Measurements from ENCODE around the gene TACC3.

Gene TACC3

DNA sequence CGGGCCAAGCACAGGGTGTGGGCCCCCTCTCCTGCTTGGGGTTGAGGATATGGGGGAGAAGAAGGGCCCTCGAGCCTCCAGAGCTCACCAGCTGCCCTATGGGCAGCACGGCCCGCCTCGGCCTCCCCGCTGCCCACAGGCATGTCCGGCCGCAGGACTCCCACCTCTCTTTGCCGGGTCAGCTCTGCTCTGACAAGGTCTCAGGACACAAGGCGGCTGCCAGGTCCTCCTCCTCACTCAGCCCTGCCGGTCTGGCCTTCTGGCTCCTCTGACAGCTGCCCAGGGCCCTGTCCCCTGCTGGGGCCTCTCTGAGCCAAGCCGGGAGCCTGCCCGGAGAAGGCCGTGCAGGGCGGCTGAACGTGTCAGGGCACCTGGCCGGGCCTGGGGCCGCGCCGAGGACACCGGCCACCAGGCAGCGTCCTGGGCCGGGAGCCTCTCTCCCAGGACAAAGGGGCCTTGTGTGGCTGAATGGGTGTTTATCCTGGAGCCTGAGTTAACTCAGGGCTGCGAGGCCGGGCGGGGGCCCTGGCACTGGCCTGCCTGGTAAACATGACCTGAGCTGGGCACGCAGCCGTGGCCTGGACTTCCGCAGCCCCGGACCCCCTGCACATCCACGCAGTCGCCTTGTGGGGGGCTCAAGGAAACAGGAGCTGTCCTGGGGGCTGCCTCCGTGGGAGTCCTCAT lies 25.7 kb downstream of the TACC3 start:
- no peak for DNase-seq (ENCODE audit: low read depth)

DNA sequence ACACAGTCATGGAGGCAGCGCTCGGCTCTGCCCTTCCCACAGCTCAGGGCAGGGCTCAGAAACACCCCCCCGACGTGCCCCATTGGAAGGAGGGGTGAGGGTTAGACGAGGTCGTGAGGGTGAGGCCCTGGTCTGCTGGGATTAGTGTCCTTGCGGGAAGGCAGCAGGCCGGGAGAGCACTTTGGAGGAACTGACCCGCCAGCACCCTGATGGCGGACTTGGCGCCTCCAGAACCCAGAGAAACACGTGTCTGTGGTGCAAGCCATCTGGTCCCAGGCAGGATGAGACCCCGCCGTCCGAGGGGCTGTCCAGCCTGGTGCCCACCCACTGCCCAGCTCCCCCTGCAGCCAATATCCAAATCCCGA lies 26.3 kb downstream of the TACC3 start:
- DNase-seq (ENCODE audit: low read depth), result no peak

DNA sequence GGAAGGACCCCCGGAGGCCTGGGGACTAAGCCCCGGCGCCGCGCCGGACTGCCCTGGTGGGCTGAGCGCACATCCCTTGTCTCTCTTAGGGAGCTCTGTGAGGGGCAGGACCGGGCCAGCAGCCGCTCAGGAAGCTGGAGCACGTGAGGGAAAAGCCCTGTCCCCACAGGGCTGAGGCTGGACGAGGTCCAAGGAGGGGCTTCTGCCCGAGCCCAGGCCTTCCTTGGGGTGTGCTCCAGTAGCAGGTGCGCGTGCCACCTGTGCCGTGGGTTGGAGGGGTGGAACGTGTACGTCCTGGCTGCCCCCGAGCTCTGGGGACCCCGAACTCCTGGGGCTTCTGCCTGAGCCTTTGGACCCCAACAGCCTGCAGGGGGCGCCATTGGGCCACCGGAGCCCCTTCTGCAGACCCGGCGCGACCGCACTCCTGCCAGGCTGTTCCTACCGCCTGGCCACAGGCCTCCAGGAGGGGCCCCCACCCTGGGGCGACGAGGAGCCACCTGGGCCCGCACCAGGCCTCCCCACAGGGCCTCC lies 27.2 kb downstream of the TACC3 start:
- DNase-seq (ENCODE audit: low read depth), result peak; percentile 78

DNA sequence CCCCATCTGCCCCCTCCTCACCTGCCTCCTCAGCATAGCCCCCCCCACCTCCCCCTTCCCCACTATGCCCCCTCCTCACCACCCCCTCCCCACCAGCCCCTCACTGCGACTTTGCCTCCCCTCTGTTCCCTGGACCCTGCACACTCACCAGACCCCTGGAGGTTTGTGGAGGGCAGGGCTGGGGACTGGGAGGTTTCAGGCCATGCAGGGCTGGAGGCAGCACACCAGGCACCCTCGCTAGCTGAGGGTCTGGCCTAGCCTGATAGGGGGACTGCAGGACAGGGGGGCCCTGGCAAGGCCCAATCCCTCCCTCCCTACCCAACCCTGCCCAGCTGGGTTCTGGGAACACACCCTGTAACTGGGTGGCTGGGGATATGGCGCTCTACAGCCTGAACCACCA lies 28.0 kb downstream of the TACC3 start:
- DNase-seq (ENCODE audit: low read depth), result no peak

DNA sequence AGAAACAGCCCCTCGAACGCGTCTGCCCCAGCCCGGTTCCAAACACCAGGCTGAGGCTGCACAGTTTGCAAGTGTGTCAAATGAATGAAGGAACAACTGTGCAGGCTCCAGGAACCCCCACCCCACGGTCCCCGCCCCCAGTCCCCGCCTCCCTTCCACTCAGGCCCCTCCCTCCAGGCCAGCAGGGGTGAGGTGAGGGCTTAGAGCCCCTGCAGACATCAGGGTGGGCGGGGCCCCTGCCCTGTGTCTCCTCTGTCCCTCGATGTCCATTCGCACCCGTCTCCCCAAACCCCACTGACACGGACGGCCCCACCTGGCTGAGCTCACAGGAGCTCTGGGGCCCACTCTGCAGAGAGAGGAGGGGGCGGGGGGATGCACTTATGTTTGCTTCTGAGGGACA lies 28.5 kb downstream of the TACC3 start:
- DNase-seq (ENCODE audit: low read depth), result no peak

DNA sequence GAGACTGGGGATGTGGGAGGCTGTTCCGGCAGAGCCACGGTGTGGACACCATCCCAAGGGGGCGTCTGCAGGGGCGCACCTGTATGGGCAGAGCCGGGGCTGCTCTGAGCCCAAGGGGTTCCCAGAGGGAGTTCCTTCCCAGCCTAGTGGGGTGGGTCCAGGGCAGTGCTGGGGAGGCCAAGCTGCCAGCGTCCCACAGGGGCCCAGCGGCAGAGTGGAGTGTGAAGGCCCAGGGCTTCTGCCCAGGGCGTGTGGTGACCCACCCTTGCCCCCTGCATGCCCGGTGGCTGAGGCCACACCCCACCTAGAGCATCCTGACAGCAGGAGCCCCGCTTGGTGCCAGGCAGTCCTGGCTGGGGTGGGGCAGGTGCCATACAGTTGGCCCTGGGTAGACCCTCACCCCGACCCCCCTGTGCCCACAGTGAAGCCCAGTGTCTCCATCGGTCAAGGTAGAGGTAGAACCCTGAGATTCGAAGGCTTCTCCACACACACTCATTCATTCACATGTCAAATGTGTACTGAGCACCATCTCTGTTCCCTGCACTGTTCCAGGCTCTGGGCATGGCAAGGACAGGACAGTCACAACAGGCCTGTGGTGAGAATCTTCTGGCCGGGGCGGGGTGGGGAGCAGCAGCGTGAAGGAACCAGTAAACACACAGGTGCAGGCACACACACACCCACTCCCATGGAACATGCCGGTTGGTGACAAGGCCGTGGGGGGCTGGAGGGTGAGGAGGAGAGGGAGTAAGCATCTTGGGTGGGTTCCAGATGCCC lies 29.2 kb downstream of the TACC3 start:
- no peak for DNase-seq (ENCODE audit: low read depth)

DNA sequence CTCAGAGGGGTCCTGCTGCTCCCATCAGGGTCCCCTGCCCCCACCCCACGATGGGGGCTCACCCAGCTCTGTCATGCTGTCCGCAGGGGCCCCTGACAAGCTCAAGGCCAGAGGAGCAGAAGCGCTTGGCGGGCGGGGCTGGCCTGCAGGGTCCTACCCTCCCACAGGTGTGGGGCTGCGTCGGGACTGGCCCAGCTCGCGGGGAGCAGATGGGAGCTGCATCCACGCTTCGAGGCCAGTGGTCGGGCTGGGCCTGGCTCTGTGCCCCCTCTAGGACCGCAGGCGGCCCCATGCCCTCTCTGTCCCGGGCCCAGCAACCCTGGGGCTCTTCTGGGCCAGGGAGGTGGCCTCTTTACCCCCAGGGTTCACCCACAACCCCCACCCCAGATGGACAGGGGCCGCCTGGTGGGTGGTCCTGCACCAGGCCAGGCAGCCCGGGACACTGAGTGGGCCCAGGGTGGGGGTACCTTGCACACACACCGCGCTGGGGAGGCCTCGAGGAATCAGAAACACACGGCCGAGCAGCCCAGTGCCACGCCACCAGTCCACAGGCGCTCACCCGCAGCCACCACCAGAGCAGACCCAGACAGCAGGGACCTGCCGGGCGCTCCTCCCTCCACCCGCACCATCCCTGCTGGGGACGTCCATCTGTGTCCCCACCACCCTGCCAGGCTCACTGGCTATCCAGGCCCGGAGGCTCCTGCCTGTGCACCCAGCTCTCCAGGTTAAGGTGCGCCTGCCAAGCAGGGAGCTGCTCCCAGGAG lies 30.0 kb downstream of the TACC3 start:
- DNase-seq (ENCODE audit: low read depth), result no peak

DNA sequence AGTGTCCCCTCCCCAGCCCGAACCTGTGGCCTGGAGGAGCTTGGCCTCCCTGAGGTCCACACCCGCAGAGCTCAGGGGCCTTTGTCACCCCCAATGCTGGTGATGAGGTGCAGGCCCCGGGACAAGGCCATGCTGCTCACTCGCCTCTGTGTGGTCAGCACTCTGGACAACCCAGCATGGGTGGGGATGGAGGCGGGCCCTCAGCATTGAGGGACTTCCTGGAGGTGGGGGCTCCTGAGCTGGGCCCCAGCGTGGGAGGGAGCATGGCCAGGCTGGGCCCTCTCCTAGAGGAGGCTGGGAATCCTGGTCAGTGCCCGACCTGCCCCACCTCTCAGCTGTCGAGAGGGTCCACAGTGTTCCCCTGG lies 30.6 kb downstream of the TACC3 start:
- no peak for DNase-seq (ENCODE audit: low read depth)

DNA sequence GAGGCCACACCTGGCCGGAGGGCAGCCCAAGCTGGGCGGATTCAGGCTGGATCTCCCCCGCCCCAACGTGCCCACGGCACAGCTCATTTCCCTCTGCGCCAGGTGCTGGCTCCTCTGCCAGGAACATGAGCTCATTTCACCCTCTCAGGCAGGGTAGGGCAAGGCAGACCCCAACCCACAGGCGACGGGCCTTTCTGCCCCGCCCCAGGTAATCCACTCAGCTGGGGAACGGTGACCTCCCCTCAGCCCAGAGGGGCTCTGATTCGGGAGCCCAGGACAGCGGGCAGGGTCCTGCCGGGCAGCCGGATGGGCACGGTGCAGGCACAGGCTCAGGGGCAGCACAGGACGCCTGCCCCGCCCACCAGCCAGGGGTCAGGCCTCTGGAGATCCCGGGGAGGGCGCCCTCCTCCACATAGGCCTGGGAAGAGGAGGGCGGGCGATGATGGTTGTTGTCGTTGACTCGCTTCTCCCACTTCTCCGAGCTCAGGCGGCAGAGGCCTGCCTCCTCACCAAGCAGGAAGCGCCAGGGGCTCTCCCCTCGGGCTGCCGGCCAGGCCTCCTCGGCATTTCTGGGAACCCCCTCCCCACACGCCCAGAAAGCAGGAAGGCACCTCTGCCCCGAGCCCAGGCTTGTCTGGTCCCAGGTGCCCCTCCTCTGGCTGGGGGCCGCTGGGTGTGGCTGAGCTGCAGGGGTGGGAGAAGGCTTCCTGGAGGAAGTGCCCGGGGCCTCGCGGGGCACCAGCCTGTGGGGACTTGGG lies 31.1 kb downstream of the TACC3 start:
- DNase-seq (ENCODE audit: low read depth), result peak; percentile 25

DNA sequence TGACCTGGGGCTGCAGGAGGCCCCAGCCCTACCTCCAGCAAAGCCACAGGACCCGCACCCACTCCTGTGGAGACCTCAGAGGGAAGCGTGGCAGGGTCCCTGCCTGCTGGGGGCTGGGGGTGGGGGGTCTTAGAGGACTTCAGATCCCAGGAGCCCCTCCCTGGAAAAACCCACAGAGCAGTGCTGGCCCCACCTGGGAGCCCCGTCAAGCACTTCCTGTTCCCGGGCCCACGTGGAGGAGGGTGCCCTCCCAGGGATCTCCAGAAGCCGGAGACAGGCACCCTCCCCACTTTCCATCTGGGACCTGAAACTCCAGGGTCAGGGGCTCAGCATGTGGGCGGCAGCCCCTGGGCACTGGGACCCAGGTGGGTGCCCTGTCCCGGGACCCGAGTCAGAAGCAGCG lies 32.0 kb downstream of the TACC3 start:
- DNase-seq (ENCODE audit: low read depth), result no peak

DNA sequence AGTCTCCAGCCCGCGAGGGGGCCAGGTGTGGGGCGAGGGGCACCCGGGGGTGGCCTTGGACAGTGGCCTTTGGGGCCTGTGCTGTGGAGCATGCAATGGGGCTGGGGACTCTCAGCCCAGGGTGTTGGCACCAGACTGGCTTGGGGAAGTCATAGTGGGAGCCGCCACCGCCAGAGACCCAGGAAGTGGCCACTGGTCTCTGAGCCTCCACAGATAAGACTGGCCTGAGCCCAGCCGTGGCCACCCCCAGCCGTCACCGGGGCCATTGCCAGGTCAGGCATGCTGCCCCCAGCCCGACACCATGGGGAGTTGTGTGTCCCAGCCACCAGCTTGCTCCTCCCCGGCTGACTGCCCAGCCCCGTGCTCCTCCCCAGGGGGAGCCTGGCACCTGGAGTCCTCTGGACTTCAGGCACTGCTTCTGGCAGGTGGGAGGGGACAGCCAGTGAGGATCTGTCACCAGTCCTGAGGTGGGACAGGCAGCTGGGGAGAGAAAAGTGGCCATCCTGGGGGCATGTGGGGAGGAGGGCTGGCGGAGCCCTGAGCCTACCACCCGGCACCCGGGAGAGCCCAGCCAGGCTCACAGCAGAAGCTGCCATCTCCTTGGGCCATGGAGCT lies 32.5 kb downstream of the TACC3 start:
- no peak for DNase-seq (ENCODE audit: low read depth)

DNA sequence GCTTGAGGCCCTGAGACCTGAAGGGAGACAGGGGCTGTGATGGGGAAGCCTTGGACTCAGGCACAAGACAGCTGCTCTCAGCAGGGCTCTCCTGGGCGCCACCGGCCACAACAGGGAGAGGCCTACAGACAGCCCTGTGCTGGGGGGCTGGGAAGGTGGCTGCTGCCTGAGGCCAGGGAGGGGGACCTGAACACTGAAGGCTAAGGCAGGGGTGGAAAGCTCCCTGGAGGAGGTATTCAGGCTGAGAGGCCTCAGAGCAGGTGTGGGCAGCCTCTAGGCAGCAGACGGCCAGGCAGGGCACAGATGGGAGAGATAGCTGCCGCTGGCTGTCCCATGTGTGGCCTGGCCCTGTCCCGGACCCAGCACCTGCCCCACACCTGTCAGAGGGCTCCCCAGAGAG lies 33.0 kb downstream of the TACC3 start:
- DNase-seq (ENCODE audit: low read depth), result no peak

DNA sequence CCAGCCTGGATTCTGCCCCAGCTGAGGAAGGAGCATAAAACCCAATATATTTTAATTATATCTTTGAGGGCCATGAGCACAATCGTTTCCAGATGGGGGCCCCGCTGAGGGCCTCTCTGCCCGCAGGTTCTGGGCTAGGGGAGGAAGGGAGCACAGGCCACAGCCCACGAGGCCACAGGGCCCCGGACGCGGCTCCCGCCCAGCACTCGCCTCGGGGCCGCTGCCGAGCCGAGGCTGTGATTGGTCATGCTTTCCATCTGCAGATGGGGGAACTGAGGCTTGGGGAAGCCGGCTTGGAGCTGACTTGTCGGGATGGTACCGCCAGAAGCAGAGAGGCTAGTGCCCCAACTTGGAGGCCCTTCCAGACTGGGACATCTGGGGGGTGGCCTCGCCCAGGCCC lies 34.0 kb downstream of the TACC3 start:
- DNase-seq (ENCODE audit: low read depth), result no peak

DNA sequence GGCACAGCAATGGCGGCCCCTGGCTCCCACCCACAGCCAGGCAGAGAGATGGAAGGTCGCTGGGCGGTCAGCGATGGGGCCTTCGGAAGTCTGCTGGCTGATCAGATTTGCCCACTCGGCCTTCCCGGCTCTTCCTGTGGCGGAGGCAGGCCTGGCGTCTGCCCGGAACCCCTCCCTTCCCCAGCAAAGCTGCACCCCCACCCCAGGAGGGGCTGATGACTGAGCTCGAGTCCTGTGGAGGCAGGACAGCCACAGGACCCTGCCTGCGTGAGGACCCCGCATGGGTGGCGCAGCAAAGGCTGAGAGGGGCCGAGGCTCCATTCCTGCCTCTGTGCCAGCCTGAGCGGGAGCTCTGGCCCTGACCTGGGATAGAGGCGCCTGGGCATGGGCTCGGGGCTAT lies 34.8 kb downstream of the TACC3 start:
- DNase-seq (ENCODE audit: low read depth), result no peak

DNA sequence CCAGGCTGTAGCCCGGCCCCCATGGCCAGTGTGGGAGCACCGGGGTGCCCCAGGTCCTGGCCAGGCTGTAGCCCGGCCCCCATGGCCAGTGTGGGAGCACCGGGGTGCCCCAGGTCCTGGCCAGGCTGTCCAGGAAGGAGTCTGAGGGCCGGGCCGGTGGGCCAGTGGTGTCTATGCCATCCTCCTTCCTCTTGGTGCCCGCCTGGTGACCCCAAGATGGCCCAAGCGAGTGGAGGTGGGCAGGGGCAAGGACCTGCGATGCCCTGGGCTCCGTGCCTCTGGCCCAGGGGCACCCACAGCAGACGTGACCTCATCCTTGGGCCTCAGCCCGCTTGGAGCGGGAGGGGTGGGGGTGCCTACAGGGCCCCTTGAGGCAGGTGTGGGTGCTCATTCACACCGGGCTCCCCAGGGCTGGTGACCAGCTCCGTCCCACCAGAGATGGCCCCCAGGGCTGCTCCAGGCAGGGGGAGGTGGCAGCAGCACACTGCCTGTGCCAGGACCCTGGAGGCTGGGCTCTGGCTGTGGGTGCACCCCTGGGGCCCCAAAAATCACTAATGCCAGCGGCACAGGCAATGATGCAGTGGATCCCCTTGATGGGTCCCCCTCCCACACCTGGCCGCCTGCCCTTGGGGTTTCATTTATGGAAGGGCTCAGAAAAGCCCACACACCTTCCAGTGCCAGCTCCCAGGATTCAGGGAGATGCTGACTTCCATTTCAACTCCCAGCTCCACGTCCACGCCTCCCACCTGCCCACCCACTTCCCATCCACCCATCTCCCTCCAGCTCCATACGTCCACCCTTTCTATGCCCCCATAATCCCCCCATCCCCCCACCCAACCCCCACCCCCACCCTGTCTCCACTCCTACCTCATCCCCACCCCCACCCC lies 35.8 kb downstream of the TACC3 start:
- DNase-seq (ENCODE audit: low read depth), result no peak

DNA sequence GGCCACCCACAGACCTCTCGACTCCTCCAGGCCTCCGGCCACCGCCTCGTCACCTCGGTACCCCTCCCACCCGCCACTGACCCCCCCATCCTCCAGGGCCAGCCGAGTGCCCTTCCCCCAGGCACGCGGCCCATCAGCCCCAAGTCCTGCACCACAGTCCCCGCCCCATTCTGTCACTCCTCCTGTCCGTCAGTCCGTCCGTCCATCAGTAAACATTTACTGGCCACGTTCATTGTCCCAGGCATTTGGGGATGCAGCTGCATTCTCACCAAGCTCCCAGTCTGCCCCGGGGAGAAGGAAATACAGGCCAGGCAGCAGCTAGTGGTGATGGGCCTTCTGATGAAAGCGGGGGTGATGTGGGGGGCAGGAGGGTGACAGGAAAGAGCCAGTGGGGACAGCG lies 36.5 kb downstream of the TACC3 start:
- DNase-seq (ENCODE audit: low read depth), result no peak

DNA sequence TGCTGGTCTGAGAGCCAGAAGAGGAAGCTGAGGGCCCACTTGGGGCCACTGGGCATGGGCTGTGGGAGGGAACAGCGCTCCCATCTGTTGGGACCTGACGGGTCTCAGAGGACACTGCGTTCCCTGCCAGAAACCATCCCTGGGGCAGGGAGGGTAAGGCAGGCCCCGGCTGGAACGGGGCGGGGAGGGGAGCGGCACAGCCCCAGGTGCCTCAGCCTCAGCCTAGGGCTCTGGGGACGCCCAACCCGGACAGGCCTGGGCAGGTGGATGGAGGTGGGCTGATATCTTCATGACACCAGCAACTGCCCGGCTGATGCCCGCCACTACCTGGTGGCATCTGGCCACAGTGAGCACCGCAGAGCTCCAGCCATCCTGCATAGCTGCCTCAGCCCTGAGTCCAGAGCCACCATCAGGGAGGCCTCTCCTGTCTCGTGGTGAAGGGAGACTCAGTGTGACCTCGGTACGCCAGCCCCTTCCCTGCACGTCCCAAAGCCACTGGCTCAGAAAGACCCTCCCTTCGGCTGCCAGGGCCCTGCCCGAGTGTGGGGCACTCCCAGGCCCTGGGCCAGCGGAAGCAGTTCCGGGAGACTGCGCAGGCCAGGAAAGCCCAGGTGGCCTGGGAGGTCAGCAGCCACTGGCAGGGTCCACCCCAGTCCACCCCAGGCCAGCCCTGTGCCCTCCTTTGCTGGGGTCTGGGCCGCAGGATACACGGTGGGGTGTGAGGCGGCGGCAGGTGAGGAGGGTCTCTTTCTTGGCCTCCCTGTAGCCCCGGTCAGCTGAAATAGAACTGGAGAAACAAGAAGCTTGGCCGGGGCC lies 37.2 kb downstream of the TACC3 start:
- DNase-seq (ENCODE audit: low read depth), result no peak

DNA sequence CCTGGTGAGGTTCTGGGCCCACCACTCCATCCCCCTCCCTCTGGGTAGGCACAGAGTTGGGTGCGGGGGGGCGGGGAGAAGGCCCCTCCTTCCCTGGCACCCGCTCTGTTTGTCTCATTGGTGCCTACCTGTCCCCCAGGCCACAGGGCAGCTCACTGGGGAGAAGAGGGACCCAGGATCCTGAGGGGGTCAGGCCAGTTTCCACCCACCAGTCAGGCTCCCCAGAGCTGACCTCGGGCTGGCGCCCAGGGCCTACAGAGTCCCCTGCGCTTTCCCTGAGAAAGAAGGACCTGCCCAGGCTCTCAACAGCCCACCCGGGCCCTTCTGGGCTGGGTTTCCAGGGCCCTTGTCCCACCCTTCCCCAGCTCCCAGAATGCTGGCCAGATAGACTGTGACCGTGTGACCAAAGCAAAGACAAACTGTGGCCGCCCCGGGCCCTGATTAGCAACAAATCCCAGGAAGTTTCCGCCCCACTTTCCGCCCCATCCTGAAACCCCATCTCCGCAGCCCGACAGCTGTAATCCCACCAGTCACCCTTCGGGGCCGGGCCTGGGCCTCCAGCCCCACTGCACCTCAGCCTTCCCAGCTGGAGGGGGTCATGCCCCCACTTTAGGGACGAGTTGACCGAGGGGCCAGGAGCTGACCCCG lies 38.0 kb downstream of the TACC3 start:
- no peak for DNase-seq (ENCODE audit: low read depth)

DNA sequence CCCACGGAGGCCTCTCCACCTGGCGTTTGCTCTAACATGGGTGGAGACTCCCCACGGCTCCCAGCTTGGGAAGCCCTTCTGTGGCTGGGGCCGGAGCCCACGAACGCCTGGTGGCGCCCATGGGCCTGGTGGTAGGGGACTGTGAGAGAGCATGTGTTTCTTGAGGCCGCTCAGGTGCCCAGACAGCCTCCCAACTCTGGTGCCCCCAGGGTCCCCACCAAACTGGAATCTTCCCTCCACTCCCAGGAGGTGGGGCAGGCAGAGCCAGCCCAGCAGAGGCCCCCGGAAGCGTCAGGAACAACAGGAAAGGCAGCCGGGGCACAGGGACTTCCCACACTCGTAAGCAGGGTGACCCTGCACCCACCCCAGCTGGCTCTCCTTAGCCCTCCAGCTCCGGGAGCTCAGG lies 38.5 kb downstream of the TACC3 start:
- no peak for DNase-seq (ENCODE audit: low read depth)

Measured in ELR (cell line).